Peyer's patch (tissue), 4 donors: ENCODE data around the gene ZNF678.

Experiments used
- CTCF ChIP-seq, 6 experiments: fragments of 450-650 bp in 4 of 6; fragments of 200-600 bp in 2 of 6; sonication (generic) in 1 of 6; IDR thresholded peaks; one replicate each; pipeline ENCODE4 v1.5.1; 2017 to 2019; ENCODE audit warnings: antibody characterized with exemption in 6 of 6, mild to moderate bottlenecking in 3 of 6, moderate library complexity in 1 of 6
- POLR2A ChIP-seq, 2 donors: fragments of 450-650 bp; IDR thresholded peaks; one replicate each; pipeline ENCODE4 v1.5.1; 2017; ENCODE audit warnings: antibody characterized with exemption in 2 of 2, mild to moderate bottlenecking in 2 of 2, moderate library complexity in 2 of 2

GRCh38 chr1:227666286-227666685 lies 102.9 kb downstream of the ZNF678 start:
- no peak for TF ChIP-seq CTCF (IDR thresholded peaks at IDR 0.05)
- TF ChIP-seq POLR2A (IDR thresholded peaks at IDR 0.05) = no peak
